HEK293 (cell line): Measurements from ENCODE around the gene FERMT2.

Experiments
- RBAK ChIP-seq: fragments of 450-650 bp; formaldehyde crosslinking; IDR thresholded peaks from 2 replicates; pipeline ENCODE4 v1.5.1; 2016; ENCODE audit warnings: missing biosample characterization, missing genetic modification characterization
- ZBTB21 ChIP-seq: fragments of 450-650 bp; formaldehyde crosslinking; IDR thresholded peaks from 2 replicates; pipeline ENCODE4 v1.5.1; 2017; ENCODE audit warnings: missing biosample characterization, missing genetic modification characterization
- ZBTB48 ChIP-seq: fragments of 450-650 bp; formaldehyde crosslinking; IDR thresholded peaks from 2 replicates; pipeline ENCODE4 v1.5.1; 2016; ENCODE audit warnings: missing biosample characterization, missing genetic modification characterization
- ZNF239 ChIP-seq: fragments of 450-650 bp; formaldehyde crosslinking; IDR thresholded peaks from 2 replicates; pipeline ENCODE4 v1.5.1; 2016; ENCODE audit warnings: missing biosample characterization, missing genetic modification characterization
- ZNF274 ChIP-seq, 2 experiments: fragments of 200-500 bp in 1 of 2; fragments of 450-650 bp in 1 of 2; sonication (Bioruptor generic) in 1 of 2; formaldehyde crosslinking in 1 of 2; IDR thresholded peaks; 2 replicates each; pipeline versions ENCODE4 v1.5.1 to v1.6.1; 2014 to 2016; ENCODE audit warnings: borderline replicate concordance in 1 of 2, inconsistent platforms in 1 of 2, low read length in 1 of 2, missing biosample characterization in 1 of 2, missing genetic modification characterization in 1 of 2
- TF ChIP-seq, protein P1 (sequence below): fragments of 450-650 bp; IDR thresholded peaks from 2 replicates; pipeline ENCODE4 v1.5.1; 2018; ENCODE audit warnings: missing biosample characterization, missing genetic modification characterization
- TF ChIP-seq, protein P2 (sequence below): fragments of 450-650 bp; formaldehyde crosslinking; IDR thresholded peaks from 2 replicates; pipeline ENCODE4 v1.5.1; 2016; ENCODE audit warnings: missing biosample characterization, missing genetic modification characterization

DNA sequence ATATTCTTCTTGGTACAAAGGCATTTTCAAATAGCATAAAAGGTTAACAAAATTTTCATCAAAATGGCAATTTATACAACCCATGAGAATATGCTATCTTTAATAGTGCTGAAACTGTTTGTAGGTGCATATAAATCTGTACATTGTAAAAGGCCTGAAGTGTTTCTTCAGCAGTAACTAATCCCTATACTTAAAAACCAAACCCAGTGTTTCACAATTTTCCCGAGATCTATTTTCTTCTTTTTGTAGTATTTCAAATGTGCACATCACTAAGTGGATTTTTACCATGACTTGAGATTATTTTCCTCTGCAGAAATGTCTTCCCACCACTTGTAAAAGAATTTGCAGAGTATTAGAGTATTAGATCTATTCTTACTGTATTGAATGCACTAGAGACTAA lies 76.5 kb downstream of the FERMT2 start:
- TF ChIP-seq ZNF274 (IDR thresholded peaks at IDR 0.05; ENCODE audit: low read length): no peak
- no peak for TF ChIP-seq ZNF274 (tag by site-specific recombination; IDR thresholded peaks at IDR 0.05; ENCODE audit: borderline replicate concordance)
- TF ChIP-seq, protein P1, sequence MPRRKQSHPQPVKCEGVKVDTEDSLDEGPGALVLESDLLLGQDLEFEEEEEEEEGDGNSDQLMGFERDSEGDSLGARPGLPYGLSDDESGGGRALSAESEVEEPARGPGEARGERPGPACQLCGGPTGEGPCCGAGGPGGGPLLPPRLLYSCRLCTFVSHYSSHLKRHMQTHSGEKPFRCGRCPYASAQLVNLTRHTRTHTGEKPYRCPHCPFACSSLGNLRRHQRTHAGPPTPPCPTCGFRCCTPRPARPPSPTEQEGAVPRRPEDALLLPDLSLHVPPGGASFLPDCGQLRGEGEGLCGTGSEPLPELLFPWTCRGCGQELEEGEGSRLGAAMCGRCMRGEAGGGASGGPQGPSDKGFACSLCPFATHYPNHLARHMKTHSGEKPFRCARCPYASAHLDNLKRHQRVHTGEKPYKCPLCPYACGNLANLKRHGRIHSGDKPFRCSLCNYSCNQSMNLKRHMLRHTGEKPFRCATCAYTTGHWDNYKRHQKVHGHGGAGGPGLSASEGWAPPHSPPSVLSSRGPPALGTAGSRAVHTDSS (tag by site-specific recombination): no peak
- TF ChIP-seq, protein P2, sequence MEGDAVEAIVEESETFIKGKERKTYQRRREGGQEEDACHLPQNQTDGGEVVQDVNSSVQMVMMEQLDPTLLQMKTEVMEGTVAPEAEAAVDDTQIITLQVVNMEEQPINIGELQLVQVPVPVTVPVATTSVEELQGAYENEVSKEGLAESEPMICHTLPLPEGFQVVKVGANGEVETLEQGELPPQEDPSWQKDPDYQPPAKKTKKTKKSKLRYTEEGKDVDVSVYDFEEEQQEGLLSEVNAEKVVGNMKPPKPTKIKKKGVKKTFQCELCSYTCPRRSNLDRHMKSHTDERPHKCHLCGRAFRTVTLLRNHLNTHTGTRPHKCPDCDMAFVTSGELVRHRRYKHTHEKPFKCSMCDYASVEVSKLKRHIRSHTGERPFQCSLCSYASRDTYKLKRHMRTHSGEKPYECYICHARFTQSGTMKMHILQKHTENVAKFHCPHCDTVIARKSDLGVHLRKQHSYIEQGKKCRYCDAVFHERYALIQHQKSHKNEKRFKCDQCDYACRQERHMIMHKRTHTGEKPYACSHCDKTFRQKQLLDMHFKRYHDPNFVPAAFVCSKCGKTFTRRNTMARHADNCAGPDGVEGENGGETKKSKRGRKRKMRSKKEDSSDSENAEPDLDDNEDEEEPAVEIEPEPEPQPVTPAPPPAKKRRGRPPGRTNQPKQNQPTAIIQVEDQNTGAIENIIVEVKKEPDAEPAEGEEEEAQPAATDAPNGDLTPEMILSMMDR (tag by site-specific recombination): no peak
- no peak for TF ChIP-seq ZBTB21 (tag by site-specific recombination)
- no peak for TF ChIP-seq ZNF239
- TF ChIP-seq RBAK (tag by site-specific recombination): no peak
- no peak for TF ChIP-seq ZBTB48 (tag by site-specific recombination)
